ENCODE data around the gene IDUA.

IDUA gene

GRCh38 chr4:957581-958313 is 29.1 kb upstream of the IDUA start:
- Histone ChIP-seq H3F3A (ENCODE audit: insufficient read depth) (no peaks in the 10 kb centered on the region), H3K27me3 (ENCODE audit: low read length) (no peaks in the 10 kb centered on the region), H3K9ac (ENCODE audit: low read length) (no peak overlapping the region), H4K20me1 (ENCODE audit: low read depth, low read length) (no peaks in the 10 kb centered on the region), H3K79me2 (ENCODE audit: insufficient read depth, low read length) (no peaks in the 10 kb centered on the region), H3K4me2 (ENCODE audit: low read depth, low read length, poor library complexity, severe bottlenecking) (no peak overlapping the region), H2AFZ (ENCODE audit: low read depth, low read length, severe bottlenecking) (no peak overlapping the region), H3K9me2 (replicated peaks; ENCODE audit: insufficient read depth, low read length) (no peaks in the 10 kb centered on the region), H3K4me3 (ENCODE audit: insufficient read depth, low read length, poor library complexity, severe bottlenecking) (no peak overlapping the region), H3K9me3 (ENCODE audit: insufficient read depth, low read length) (no peaks in the 10 kb centered on the region), H3K36me3 (ENCODE audit: low read length) (no peaks in the 10 kb centered on the region), H3K27ac (ENCODE audit: low read depth, low read length) (no peak overlapping the region)
- TF ChIP-seq EZH2phosphoT487 (conservative IDR thresholded peaks at IDR 0.05; ENCODE audit: low read length): no peak
- TF ChIP-seq CTCF (IDR thresholded peaks at IDR 0.05; ENCODE audit: insufficient read depth, low read length, poor library complexity, severe bottlenecking): no peak

- Histone ChIP-seq H4K20me1 (ENCODE audit: low read depth, low read length) (no peaks in the 10 kb centered on the region), H3K9me2 (replicated peaks; ENCODE audit: insufficient read depth, low read length) (no peaks in the 10 kb centered on the region), H3K9me3 (ENCODE audit: insufficient read depth, low read length) (no peaks in the 10 kb centered on the region), H3F3A (ENCODE audit: insufficient read depth) (no peaks in the 10 kb centered on the region), H3K27me3 (ENCODE audit: low read length) (no peaks in the 10 kb centered on the region), H3K27ac (ENCODE audit: low read depth, low read length) (no peak overlapping the region), H3K36me3 (ENCODE audit: low read length) (no peaks in the 10 kb centered on the region), H2AFZ (ENCODE audit: low read depth, low read length, severe bottlenecking) (no peak overlapping the region), H3K4me3 (ENCODE audit: insufficient read depth, low read length, poor library complexity, severe bottlenecking) (no peak overlapping the region), H3K9ac (ENCODE audit: low read length) (no peak overlapping the region), H3K4me2 (ENCODE audit: low read depth, low read length, poor library complexity, severe bottlenecking) (no peak overlapping the region), H3K79me2 (ENCODE audit: insufficient read depth, low read length) (no peaks in the 10 kb centered on the region)
- no peak for TF ChIP-seq EZH2phosphoT487 (conservative IDR thresholded peaks at IDR 0.05; ENCODE audit: low read length)
- TF ChIP-seq CTCF (IDR thresholded peaks at IDR 0.05; ENCODE audit: insufficient read depth, low read length, poor library complexity, severe bottlenecking): no peak
Measured at GRCh38 chr4:958314-958665, 28.6 kb upstream of the IDUA start.

GRCh38 chr4:958696-959337 is 28.0 kb upstream of the IDUA start:
- no peak for TF ChIP-seq EZH2phosphoT487 (conservative IDR thresholded peaks at IDR 0.05; ENCODE audit: low read length)
- no peak for TF ChIP-seq CTCF (IDR thresholded peaks at IDR 0.05; ENCODE audit: insufficient read depth, low read length, poor library complexity, severe bottlenecking)
- Histone ChIP-seq H3K4me2 (ENCODE audit: low read depth, low read length, poor library complexity, severe bottlenecking) (no peak overlapping the region), H2AFZ (ENCODE audit: low read depth, low read length, severe bottlenecking) (no peak overlapping the region), H4K20me1 (ENCODE audit: low read depth, low read length) (no peaks in the 10 kb centered on the region), H3F3A (ENCODE audit: insufficient read depth) (no peaks in the 10 kb centered on the region), H3K9me3 (ENCODE audit: insufficient read depth, low read length) (no peaks in the 10 kb centered on the region), H3K27ac (ENCODE audit: low read depth, low read length) (no peak overlapping the region), H3K27me3 (ENCODE audit: low read length) (no peaks in the 10 kb centered on the region), H3K9ac (ENCODE audit: low read length) (no peak overlapping the region), H3K79me2 (ENCODE audit: insufficient read depth, low read length) (no peaks in the 10 kb centered on the region), H3K4me3 (ENCODE audit: insufficient read depth, low read length, poor library complexity, severe bottlenecking) (no peak overlapping the region), H3K9me2 (replicated peaks; ENCODE audit: insufficient read depth, low read length) (no peaks in the 10 kb centered on the region), H3K36me3 (ENCODE audit: low read length) (no peaks in the 10 kb centered on the region)

Data from SU-DHL-6 (cell line).